ENCODE measurements around the gene SIRT7.

SIRT7 gene

DNA sequence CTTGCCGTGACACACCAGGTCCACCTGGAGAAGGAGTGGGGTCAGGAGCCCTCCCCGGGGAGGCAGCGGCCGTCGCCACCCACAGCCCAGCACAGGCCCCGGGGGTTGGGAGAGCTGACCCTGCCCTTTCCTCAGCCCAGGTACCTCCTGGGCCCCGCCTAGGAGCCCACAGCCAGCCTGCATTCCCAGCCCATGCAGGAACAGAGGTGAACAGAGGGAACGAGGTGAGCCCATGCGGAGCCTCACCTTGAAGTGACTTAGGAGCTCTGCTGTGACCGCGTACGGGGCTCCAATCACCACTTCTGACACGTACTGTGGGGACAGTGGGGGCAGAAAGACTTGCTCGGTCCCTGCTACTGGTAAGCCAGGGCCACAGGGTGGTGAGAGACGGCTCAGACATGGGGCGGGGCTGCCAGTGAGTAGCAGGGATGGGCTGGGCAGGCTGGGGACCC lies 12.5 kb downstream of the SIRT7 start:
- no peak for DNase-seq (ENCODE audit: low spot score)

DNA sequence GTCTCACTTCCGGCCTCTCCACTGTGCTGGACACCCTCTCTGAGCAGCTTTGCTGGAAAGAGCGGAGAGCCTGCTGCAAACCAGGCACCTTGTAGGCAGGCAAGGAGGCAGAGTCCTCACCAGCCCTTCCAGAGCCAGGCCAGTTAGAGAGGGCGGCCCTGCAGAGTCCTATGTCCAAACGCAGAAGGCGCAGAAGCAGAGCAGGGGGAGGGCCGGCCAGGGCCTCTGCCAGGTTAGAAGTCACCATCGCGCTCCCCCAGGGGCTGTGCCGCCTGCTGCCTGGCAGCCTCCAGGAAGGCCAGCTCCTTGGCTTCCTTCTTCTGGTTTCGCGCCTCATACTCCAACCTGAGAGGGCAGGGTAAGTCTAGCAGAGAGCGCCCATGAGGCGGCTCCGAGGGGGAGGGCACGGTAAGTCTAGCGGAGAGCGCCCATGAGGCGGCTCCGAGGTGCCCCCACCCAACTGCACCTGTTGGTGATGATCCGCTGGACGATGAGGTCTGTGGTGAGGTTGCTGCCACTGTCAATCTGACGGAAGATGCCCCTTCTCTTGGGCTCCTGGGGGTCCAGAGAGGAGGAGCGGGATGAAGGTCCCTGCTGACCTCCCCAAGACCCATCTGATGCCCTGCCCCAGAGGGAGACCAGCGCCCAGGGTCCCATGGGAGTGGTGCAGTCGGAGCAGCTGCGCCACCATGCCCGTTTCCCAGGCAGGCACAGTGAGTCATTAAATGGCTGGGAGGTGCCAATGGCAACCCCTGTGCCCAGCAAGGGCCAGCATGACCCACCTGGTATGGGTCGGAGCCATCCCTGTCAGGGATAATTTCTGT lies 13.2 kb downstream of the SIRT7 start:
- no peak for DNase-seq (ENCODE audit: low spot score)

DNA sequence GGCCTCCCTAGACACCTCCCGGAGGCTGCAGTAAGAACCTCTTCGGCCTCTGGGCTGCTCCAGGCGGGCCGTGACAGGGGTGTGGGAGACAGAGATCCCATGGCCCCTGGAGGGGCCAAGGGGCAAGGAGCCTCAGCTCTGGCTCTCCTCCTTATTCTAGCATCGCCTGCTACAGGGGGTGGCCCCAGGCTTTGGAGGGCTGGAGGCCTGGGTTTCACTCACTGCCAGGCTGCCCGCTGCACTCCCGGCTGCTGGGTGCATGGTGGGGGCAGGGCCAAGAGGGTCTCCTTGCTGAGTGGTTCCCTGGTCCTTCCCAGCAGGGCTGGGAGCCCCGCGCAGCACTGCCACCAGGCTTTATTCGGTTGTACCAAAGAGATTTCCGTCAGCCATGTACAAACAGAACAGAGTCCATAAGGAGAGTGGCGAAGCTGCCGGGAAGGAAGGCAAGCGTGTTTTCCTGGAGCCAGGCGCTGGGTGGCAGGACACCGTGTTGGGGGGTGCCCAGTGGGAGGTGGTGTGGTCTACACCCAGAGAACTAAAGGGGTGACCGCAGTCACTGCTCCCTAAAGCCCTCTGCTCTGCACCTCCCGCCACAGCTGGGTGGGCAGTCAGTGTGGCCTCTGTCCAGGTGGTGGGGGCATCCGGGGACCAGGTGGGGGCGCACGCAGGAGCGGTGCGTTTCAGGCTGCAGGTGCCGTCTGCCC lies 13.9 kb downstream of the SIRT7 start:
- no peak for DNase-seq (ENCODE audit: low spot score)

DNA sequence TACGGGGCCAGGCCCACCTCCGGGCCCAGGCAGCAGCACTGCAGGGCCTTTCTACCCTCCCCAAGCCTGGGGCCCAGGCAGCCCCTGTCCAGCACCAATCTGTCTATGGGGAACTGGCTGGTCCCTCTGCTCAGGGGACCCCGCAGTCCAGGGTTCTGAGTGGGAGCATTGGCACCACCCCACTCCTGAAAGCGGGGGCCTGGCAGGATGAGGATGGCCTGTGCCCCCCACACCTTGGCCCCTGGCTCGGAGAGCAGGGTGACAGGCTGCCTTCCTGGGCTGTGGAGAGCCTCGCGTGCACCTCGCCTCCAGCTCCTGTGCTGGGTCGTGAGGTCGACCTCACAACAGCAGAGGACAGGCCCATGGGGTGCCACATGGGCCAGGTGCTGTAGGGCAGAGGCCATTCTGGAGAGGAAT lies 14.6 kb downstream of the SIRT7 start:
- DNase-seq (ENCODE audit: low spot score) = no peak

DNA sequence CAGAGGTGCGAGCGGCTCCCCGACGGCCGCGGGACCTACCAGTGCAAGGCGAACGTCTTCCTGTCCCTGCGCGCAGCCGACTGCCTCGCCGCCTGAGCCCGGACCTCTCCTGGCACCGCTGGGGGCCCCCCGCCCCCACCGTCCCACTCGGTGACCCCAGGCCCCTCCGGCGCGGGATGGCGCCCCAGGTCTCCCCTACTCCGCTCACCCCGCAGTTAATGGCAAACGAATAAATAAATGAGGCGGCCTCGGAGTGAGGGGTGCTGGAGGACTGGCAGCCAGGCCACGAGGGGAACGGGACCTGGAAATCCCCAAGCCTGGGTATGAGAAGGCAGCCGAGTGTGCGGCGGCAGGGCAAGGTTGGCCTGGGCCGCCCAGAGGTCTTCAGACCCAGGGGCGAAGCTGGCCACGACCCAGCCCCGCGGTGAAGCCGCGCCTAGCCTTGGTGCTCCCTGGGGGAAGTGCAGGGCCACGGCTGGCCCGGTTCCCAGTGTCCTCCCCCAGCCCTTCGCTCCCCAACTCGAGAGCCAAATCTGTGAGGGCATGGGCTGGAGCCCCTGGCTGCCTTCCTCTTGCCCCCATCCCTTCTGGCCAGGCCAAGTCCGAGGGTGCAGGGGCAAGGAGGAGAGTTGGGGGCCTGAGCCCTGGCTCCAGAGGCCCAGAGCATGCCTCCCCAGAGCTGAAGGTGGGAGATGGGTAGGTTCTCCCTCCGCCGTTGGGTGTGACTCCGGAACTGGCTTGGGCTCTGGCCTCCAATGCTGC lies 15.1 kb downstream of the SIRT7 start:
- no peak for DNase-seq (ENCODE audit: low spot score)

DNA sequence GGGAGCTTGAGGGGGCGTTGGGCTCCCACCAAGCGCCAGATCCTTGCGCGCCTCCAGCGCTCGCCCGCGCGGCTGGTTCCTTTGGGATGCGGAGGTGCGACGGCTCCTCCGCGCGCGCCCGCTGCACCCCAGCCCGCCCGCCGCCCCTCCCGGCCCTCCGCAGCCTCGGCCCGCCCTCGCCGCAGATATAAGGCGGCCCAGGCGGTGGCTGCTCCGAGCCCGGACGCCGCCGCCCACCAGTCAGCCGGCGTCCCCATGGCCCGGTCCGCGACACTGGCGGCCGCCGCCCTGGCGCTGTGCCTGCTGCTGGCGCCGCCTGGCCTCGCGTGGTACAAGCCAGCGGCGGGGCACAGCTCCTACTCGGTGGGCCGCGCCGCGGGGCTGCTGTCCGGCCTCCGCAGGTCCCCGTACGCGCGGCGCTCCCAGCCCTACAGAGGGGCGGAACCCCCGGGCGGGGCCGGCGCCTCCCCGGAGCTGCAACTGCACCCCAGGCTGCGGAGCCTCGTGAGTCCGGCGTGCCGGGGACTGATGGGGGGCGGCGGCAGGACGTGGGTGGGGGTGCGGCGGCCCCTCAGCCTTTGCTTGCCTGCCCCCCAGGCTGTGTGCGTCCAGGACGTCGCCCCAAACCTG lies 15.8 kb downstream of the SIRT7 start, which contains the start of gene NPB:
Gene NPB, plus strand, starts transcription at position 216 of the 630 bp plus-strand sequence. Its CDS starts 40 bp downstream, at position 256.
- peak; percentile 52 for DNase-seq (ENCODE audit: low spot score)

DNA sequence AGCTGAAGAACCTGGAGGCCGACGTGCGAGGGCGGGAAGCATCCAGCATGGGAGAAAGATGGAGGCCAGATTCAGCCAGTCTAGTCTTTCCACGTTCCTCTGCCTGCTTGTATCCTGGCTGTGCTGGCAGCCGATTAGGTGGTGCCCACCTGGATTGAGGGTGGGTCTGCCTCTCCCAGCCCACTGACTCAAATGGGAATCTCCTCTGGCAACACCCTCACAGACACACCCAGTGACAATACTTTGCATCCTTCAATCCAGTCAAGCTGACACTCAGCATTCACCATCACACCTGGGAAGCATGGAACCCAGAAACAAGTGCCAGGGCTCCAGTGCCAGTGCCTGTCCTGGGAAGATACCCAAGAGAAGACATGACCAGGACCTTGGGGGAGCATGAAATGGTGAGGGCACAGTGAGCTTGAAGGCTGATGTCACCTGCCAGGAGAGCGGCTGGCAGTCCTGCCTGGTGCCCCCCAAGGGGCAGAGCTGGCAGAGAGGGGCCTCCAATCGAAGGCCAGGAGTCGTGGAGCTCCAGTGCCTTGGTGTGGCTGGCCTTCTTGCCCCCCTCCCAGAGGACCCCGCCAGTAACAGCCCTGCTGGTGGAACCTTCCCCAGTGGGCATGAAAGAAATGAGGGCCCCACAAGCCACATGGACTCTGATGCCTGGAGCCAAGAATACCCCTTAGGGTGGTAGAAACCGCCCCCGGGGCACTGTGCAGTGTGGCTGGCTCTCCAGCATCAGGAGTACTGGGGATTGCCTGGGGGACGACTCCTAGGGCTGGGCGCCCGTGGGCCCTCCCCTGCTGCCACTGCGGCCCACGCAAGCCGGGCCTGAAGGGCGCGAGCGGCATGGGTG lies 16.6 kb downstream of the SIRT7 start:
- no peak for DNase-seq (ENCODE audit: low spot score)

DNA sequence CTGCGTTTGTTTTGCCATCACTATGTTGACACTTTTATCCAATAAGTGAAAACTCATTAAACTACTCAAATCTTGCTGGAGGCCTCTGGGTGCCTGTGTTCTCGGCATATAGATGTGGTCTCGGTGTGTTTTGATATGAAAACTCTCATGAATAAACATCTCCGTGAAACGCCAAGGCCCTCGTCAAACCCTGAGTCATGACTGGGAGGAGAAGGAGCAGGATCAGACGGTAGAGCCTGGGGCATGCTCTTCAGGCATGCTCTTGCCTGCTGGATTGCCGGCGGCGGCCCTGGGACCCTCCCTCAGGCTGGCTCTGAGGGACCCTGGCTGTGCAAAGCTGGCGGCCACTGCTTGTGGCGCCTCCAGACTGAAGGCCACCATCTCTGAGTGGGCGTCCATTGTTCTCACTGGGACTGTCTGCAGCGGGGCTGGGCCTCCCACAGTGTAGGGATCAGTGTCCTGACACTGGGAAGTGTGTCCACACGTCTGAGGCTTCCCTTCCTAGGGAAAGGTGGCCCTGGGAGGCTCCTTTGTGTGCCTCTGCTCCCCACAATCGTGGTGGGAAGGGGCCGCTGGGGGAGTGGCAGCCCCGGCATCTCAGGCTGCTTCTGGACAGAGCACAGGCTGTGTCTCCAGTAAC lies 17.7 kb downstream of the SIRT7 start:
- no peak for DNase-seq (ENCODE audit: low spot score)

DNA sequence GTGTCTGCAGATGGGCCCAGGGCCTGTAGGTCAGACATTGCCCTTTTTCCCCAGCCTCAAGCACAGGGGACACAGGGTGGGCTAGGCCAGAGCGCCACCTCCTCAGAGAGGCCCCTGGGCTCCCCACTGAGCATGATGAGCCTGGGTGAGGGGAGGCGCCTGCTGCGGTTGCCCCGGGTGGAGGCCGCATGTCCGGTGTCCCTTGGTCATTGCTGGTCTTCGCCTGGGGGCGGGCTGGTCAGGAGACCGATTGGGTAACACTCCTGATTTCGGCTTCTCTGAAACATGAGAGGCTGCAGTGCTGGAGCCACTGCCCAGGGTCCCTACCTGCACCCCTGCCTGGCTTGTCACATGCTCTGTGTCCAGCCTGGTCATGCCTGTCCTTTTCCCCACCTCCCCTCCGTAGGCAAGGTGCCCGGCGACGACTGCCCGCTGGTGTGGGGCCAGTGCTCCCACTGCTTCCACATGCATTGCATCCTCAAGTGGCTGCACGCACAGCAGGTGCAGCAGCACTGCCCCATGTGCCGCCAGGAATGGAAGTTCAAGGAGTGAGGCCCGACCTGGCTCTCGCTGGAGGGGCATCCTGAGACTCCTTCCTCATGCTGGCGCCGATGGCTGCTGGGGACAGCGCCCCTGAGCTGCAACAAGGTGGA lies 18.3 kb downstream of the SIRT7 start:
- DNase-seq (ENCODE audit: low spot score) = no peak

DNA sequence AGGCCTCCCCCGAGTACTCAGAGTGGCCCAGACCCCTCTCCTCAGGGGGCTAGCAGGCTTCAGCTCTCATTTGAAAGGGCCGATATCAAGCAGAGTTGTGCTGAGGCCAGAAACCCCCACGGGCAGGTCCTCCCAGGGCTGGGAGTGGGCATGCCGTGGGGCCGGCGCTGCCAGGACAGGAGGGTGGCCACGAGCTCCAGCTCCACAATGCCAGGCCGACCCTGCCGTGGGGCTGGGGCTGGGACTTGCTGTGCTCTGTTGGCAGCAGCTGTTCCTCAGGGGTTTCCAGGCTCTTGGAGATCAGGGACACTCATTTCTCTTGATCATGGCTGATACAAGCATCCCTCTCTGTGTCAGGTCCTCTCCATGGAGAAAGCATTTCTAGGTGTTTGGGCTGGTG lies 19.1 kb downstream of the SIRT7 start:
- DNase-seq (ENCODE audit: low spot score) = no peak

DNA sequence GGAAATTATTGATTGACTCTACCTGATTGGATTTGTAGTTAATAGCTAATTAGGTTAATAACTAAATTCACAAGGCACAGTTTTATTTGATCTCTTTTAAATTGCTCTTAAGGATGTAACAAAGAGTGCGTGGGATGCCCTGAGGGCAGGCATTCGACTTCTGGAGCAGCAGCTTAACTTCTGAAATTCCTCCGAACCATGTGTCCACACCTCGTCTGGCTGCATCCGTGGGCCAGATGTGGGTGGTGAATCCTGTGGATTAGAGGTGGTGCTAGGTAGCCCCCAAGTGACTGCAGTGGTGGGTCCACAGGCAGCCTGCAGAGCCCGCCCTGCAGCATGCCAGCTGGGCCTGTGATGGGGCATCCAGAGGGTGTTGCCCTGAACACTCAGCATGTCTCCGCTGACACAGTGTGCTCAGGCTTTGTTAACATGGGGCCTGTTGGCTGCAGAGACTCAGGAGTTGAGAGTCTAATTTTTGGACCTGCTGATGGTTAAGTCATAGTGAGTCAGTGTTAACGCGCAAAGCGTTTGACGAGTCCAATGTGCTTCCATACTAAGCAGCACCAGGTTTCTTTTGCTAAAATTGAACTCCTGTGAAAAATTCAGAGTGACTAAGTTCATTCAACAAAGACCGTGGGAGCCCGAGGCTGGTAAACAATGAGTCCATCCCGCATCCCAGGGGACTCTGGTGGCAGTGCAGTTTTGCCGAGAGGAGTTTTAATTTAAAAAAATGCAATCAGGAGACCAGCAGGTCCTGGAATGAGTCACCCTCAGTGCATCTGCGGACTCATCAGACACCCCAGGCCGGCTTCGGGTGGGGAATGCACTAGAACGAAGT lies 19.7 kb downstream of the SIRT7 start:
- DNase-seq (ENCODE audit: low spot score) = no peak

DNA sequence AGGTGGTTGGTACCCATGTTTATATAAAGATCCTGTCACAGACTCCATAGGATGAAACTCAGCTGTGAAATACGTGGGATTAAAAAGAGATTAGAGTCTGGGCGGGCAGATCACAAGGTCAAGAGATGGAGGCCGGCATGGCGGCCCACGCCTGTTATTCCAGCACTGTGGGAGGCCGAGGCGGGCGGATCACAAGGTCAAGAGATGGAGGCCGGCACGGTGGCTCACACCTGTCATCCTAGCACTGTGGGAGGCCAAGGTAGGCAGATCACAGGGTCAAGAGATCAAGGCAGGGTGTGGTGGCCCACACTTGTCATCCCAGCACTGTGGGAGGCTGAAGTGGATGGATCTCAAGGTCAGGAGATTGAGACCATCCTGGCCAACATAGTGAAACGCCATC lies 22.6 kb downstream of the SIRT7 start:
- no peak for DNase-seq (ENCODE audit: low spot score)

DNA sequence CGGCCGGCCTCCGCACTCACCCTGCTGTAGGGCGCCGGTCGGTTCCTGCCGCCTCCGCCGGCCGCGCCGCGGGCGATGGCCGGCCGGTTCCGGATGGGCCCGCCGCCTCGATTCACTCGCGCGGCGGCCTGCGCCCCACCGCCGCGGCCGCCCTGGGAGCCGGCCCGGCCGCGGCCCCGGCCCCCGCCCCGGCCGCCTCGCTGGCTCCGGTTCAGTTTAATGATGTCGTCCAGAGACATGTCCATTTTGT lies 26.7 kb downstream of the SIRT7 start:
- no peak for DNase-seq (ENCODE audit: low spot score)

DNA sequence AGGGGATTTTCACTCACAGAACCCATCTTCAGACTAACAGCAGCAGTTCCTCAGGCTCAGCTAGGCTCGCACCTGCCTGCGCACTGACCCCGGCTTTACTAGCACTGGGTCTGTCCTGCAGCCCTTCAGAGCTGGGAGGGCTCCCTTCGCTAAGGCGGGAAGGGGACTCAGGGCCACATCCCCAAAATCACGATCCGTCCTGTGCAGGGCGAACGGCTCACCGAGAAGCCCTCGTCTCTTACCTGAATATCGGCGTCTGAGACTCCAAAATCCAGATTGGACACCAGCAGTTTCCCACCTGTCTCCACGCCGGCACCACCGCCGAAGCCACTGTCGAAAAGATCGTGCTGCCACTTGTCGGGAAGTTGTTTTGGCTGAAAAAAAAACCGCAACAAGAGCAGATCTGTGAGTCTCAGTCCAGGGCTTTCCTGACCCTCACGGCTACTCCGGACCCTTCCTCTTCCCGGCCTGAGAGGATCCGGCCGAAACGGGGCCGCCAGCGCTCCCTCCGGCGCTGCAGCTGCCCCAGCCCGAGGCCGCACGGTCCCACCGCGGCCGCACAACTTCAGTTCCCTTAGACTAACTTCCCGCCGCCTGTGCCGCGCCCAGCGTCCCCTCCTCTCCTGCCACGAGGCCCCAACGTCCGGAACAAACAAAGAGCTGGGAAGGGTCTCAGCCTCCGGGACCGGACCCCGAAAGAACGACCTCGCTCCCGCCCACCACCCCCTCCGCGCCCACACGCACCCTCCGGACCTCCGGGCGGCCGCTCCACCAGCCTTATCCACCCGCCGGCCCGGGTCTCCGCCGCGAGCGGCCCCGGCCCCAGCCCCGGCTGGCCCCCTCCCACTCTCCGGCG lies 27.3 kb downstream of the SIRT7 start:
- no peak for DNase-seq (ENCODE audit: low spot score)

DNA sequence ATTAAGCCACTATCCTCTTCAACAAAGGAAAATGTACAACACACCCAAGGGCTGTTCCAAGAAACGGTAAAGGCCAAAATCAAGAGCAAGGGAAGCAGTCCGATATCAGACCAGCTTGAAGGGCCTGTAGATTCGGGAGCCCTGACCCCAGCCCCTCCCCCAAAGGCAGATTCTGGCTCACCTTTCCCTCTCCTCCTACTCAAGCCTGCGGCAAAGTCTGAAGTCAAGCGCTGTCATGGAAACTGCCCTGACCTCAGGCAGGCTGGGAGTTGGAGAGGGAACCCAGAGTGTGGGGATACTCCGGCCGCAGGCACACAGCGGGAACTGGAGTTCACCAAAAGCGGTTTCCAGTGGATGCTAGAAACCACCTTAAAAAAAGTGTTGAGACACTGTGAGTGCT lies 28.4 kb downstream of the SIRT7 start:
- DNase-seq (ENCODE audit: low spot score) = no peak

DNA sequence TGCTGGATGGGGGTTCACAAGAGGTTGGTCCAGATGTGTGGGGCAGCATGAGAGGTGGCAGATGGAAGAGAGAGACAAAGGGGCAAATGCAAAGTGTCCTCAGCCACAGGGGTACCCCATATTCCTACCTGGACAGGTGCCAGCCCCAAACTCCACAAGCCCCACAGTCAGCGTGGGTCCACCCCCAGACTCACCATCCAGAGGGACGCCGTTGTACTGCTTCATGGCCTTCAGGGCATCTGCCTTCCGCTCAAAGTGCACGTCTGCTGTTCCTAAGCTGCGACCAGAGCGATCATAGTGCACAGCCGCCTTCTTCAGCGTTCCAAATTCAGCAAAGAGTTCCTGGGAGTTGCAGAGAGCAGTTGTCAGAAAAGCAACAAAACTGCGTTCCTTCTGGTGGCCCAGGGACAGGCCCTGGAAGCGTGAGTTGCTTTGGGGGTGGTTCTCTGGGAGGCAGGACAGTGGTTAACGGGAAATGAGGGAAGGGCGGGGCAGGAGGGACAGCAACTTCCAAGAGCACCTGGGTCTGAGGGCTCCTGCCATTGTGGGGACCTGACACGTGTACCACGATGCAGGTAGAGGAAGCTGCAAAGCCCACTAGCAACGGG lies 28.9 kb downstream of the SIRT7 start:
- no peak for DNase-seq (ENCODE audit: low spot score)

DNA sequence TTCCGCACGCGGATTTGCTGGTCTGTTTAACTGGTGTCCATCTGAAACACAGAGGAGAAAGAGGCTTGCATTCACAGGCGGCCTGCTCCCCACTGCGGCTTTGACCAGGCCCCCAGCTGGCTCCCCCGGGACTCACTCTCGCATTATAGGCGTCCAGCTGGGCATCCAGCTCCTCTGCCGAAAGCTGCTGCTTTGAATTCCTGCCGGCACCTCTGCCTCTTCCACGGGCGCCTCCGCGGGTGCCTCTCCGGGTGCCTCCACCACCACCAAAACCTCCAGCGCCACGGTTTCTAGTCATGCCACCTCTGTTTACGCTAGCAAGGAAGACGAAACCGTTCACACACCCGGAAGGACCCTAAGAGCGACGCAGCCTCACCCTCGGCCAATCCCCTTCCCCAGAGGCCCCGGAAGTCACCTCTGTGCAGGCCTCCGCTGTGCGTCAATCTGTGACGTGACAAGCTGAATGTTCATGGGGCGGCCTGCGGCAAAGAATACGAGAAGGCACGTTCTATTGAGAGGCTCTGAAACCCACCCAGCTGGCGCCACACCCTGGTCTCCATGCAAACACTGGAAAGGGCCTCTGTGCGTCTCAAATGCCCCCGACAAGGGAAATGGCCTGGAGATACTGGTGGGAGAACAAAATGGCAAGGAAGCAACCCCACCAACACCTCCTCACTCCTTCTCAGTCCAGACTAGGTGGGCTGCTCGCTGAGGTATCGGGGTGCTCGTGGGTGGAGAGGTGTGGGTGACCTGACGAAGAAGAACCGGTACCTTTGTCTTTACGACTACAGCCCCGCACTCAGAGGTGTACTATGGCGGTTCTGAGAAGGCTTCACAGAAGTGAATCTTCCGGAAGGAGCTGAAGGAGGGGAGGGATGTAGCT lies 29.6 kb downstream of the SIRT7 start:
- DNase-seq (ENCODE audit: low spot score) = no peak
